GM21390 (cell line): Measurements from ENCODE around the gene ECHS1.

Experiments
- ATAC-seq: cut with Tn5 transposase; IDR thresholded peaks from one replicate; pipeline ENCODE4 v1.9.1; 2021; ENCODE audit not compliant: unreplicated experiment

Gene ECHS1

GRCh38 chr10:133347710-133348517, 25.2 kb downstream of the ECHS1 start:
- no peak for ATAC-seq

GRCh38 chr10:133346413-133346812, 26.7 kb downstream of the ECHS1 start:
- ATAC-seq: no peak

- no peak for ATAC-seq
Observed at GRCh38 chr10:133344236-133344635, 28.9 kb downstream of the ECHS1 start.

- no peak for ATAC-seq
Observed at GRCh38 chr10:133343558-133343957, 29.6 kb downstream of the ECHS1 start.

- ATAC-seq: no peak
Observed at GRCh38 chr10:133342942-133343341, 30.2 kb downstream of the ECHS1 start.

- ATAC-seq: no peak
Observed at GRCh38 chr10:133341983-133342382, 31.2 kb downstream of the ECHS1 start.

GRCh38 chr10:133339708-133340380, 33.3 kb downstream of the ECHS1 start:
- no peak for ATAC-seq

GRCh38 chr10:133338080-133339071, 34.8 kb downstream of the ECHS1 start:
- no peak for ATAC-seq

- no peak for ATAC-seq
Observed at GRCh38 chr10:133337370-133337725, 35.8 kb downstream of the ECHS1 start.

- no peak for ATAC-seq
Observed at GRCh38 chr10:133336577-133337369, 36.4 kb downstream of the ECHS1 start, which contains the start of gene CALY. Gene CALY, minus strand, starts transcription at chr10:133336896. Its CDS starts 7,907 bp downstream, at chr10:133328989.

GRCh38 chr10:133336118-133336576, 37.0 kb downstream of the ECHS1 start:
- no peak for ATAC-seq

GRCh38 chr10:133335246-133336117, 37.7 kb downstream of the ECHS1 start:
- ATAC-seq: no peak

GRCh38 chr10:133334503-133335245, 38.5 kb downstream of the ECHS1 start:
- no peak for ATAC-seq

GRCh38 chr10:133332936-133333699, 40.0 kb downstream of the ECHS1 start:
- no peak for ATAC-seq

- ATAC-seq: peak; percentile 82
Observed at GRCh38 chr10:133329491-133330202, 43.5 kb downstream of the ECHS1 start.

GRCh38 chr10:133328358-133329343, 44.5 kb downstream of the ECHS1 start:
- no peak for ATAC-seq
